ENCODE results near the gene DCDC2C.

The DCDC2C gene

DNA sequence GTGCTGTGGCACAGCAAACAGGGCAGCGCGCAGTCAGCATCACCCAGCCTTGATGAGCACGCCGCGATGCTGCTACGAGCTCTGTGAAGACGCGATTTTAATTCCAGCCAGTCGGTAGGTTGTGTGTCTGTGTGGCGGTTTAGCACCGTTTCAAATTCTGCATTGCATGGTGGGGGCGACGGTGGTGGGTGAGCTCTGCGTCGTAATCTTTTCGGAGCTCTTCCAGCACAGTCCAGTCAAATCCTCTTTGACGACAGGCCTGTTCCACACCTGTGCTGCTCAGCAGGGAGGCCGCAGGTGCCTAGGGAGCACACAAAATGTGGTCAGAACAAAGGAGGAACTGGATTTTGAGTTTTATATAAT, 36.8 kb upstream of the DCDC2C start:
- no peak for DNase-seq (ENCODE audit: low read depth)
- TF ChIP-seq, protein P1, sequence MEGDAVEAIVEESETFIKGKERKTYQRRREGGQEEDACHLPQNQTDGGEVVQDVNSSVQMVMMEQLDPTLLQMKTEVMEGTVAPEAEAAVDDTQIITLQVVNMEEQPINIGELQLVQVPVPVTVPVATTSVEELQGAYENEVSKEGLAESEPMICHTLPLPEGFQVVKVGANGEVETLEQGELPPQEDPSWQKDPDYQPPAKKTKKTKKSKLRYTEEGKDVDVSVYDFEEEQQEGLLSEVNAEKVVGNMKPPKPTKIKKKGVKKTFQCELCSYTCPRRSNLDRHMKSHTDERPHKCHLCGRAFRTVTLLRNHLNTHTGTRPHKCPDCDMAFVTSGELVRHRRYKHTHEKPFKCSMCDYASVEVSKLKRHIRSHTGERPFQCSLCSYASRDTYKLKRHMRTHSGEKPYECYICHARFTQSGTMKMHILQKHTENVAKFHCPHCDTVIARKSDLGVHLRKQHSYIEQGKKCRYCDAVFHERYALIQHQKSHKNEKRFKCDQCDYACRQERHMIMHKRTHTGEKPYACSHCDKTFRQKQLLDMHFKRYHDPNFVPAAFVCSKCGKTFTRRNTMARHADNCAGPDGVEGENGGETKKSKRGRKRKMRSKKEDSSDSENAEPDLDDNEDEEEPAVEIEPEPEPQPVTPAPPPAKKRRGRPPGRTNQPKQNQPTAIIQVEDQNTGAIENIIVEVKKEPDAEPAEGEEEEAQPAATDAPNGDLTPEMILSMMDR (conservative IDR thresholded peaks at IDR 0.05; ENCODE audit: low read length) = no peak
- H3K4me3 ChIP-seq (ENCODE audit: low read length) = no peak overlapping the region

DNA sequence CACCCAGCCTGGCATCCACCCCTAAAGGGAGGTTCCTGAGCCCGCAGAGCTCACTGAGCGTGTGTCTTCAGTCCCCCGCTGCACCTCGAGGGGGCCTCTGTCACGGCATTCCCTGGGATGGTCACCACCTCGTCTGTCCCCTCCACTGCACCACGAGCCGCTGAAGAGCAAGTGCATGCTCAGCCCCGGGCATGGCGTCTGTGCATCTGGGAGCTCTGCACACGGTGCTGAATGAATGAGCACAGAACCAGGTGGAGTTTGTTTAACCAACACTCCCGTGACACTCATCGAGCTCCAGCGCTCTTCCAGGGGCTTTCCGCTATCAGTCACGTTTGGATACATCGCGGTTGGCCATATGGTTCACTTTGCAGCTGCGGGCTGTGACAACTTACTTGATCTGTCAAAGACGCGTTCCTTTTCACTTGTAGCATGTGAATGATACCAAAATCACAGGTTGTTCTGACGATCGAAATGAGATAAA, 36.2 kb upstream of the DCDC2C start:
- H3K4me3 ChIP-seq (ENCODE audit: low read length) = no peak overlapping the region
- DNase-seq (ENCODE audit: low read depth) = no peak

DNA sequence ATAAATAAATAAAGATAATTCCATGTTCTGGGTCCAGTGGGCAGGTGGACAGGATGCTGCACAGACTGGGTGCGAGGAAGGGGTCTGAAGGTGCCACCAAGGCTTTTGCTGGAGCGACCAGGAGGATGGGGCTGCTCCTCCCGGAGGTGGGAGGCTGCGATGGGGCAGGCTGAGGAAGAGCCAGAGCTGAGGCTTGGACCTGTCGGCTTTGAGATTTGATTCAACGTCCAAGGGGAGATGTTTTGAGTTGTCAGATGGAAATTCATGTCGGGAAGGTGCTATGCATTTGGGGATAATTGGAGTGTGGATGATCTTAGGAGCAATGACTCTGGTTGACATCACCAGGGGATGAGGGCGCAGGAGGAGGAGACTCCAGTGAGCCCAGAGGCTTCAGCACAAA, 33.7 kb upstream of the DCDC2C start:
- no peak overlapping the region for H3K4me3 ChIP-seq (ENCODE audit: low read length)
- TF ChIP-seq, protein P1 (conservative IDR thresholded peaks at IDR 0.05; ENCODE audit: low read length) = no peak
- no peak for DNase-seq (ENCODE audit: low read depth)

More for the DNA sequence above, 36.2 kb upstream of the DCDC2C start:
- TF ChIP-seq, protein P1 (conservative IDR thresholded peaks at IDR 0.05; ENCODE audit: low read length) = no peak

DNA sequence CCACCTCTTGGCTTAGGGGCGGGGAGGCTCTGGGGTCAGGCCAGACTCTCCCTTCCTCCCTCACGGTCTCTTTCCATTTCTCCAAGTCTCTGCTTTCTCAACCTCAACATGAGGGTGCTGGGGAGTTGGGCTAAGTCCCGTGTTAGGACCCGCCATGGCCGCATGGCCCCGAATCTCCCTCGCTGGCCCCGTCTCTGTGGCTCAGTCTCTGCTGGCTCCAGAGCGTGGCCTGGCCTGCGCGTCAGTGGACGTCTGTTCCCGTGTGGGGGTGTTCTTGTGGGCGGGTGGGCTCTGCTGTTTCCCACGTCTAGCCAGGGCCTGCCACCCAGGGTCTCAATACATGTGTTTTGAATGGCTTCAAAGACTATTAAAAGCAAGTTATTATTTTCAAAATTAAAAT, 33.0 kb upstream of the DCDC2C start:
- DNase-seq (ENCODE audit: low read depth) = no peak
- TF ChIP-seq, protein P1 (conservative IDR thresholded peaks at IDR 0.05; ENCODE audit: low read length) = no peak
- no peak overlapping the region for H3K4me3 ChIP-seq (ENCODE audit: low read length)

DNA sequence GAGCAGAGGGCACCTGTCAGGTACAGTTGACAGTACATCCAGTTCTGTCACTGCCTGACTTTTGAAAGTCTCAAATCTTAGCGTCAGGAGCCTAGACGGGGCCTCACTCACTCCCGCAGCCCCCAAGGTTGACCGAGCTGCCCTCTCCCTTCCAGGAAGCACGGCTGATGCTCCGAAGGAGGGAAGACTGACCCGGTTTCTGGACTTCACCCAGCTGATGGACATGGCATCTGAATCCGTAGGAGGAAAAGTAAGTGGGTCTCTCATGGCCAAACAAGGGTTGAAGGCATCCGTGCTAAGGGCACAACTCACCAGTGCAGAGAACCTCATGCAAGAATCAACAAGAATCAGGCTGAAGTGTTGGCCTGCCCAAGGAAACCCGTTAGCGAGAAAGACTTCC, 32.4 kb upstream of the DCDC2C start:
- no peak for DNase-seq (ENCODE audit: low read depth)
- TF ChIP-seq, protein P1 (conservative IDR thresholded peaks at IDR 0.05; ENCODE audit: low read length) = no peak

DNA sequence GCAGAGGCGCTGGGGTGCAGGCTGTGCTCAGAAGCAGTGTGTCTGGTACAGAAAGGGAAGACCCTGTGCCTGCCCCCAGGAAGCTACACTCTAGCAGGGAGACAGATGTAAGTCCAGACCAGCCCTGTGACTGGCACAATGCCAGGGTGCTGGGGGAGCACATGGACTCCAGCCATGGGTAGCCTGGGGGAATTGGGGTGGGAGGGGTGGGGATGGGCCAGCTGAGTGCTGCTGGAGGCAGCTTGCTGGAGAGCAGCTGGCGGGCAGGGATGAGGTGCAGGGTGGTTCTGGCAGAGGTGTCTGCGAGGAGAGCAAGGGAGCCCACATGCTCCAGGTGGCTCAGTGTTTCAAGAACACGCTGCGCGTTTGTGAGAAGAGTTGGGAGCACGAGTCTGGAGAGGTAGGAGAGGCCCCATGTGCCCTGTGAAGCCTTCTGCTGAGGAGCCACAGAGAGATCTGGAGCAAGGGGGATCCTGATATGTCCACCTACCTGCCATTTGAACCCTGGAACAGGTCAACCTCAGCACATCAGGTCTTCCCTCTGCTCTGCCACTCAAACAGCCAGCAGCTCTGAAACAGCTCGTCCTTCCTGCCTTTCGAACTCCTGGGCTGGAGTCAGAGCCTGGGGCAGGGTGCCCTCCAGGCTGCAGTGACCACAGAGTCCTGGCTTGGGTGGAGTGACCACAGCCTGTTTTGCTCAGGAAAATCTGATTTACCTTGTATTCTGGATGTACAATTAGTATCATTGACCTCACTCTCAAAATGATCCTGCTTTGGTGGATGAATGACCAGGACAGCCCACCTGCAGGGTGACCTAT, 30.3 kb upstream of the DCDC2C start:
- TF ChIP-seq, protein P1 (conservative IDR thresholded peaks at IDR 0.05; ENCODE audit: low read length) = no peak
- DNase-seq (ENCODE audit: low read depth) = no peak
- no peak overlapping the region for H3K4me3 ChIP-seq (ENCODE audit: low read length)

More for the DNA sequence above, 32.4 kb upstream of the DCDC2C start:
- H3K4me3 ChIP-seq (ENCODE audit: low read length) = no peak overlapping the region

Data from AG10803 (cell line).